Dermis lymphatic vessel endothelial cell (primary cell): Measurements from ENCODE around the gene ZFP69B. TPM values are rescaled to one million over a fixed set of nuclear protein-coding genes. Genes with fewer than 3 reads are reported as not detected.

Experiments
- total RNA-seq: library from RNA; depleted of rRNA; stranded (reverse); fragments of >200 nt; gene quantifications from 2 replicates; pipeline ENCODE4 v1.2.1, GENCODE V29; 2014

The ZFP69B gene
- 0.65 and 1.2 TPM in 2 replicates for total RNA-seq

GRCh38 chr1:40449684-40450494 lies at the start of gene ZFP69B:
Gene ZFP69B, plus strand, starts transcription at chr1:40450476. Its CDS starts 486 bp downstream, at chr1:40450962.

GRCh38 chr1:40476924-40477677 lies 26.8 kb downstream of the ZFP69B start, which contains the start of gene ZFP69:
Gene ZFP69, plus strand, starts transcription at chr1:40477290. Its CDS starts 2,072 bp downstream, at chr1:40479362.

GRCh38 chr1:40508375-40509341 lies 58.4 kb downstream of the ZFP69B start, which contains the start of gene EXO5:
Gene EXO5, plus strand, starts transcription at chr1:40508767. Its CDS starts 5,778 bp downstream, at chr1:40514545.

Other genes starting within 250 kb of the ZFP69B start
- not detected in 2 replicates for gene TMCO2, start 202.5 kb upstream of the ZFP69B start, total RNA-seq
- gene ZMPSTE24, start 192.2 kb upstream of the ZFP69B start, total RNA-seq, result 58.7 and 63.9 TPM in 2 replicates
- 0.69 and 0.87 TPM in 2 replicates for gene COL9A2, start 133.2 kb upstream of the ZFP69B start, total RNA-seq
- 3.4 and 3.6 TPM in 2 replicates for gene SMAP2, start 76.7 kb upstream of the ZFP69B start, total RNA-seq
- gene ZFP69, start 26.8 kb downstream of the ZFP69B start, total RNA-seq, result 1.8 and 2.3 TPM in 2 replicates
- 6.5 and 6.6 TPM in 2 replicates for gene EXO5, start 58.3 kb downstream of the ZFP69B start, total RNA-seq
- 1.7 and 3.3 TPM in 2 replicates for gene ZNF684, start 81.2 kb downstream of the ZFP69B start, total RNA-seq
- 0.43 TPM in 2 replicates for gene RIMS3, start 215.2 kb downstream of the ZFP69B start, total RNA-seq
- 13.7 and 17.5 TPM in 2 replicates for gene NFYC, start 241.2 kb downstream of the ZFP69B start, total RNA-seq